Measurements from ENCODE around the gene RANBP3L.
"Not testable (repeated sequence)": the region's sequence is repeated elsewhere in the genome, so short reads cannot be mapped to it uniquely, and the experiment has no call there.

Gene RANBP3L

GRCh38 chr5:36285837-36286615 is 15.7 kb downstream of the RANBP3L start:
- no peak for DNase-seq

GRCh38 chr5:36283775-36284174 is 17.9 kb downstream of the RANBP3L start:
- not testable (repeated sequence) for DNase-seq

- DNase-seq, result no peak
Observed at GRCh38 chr5:36281626-36282025, 20.1 kb downstream of the RANBP3L start.

GRCh38 chr5:36279054-36279698 is 22.5 kb downstream of the RANBP3L start:
- no peak for DNase-seq

GRCh38 chr5:36277521-36278176 is 24.1 kb downstream of the RANBP3L start:
- DNase-seq, result no peak

GRCh38 chr5:36276864-36277263 is 24.8 kb downstream of the RANBP3L start:
- DNase-seq, result peak in 33 of 56 donors; percentile 3 to 71 (median 20)

- no peak for DNase-seq
Observed at GRCh38 chr5:36273809-36274526, 27.7 kb downstream of the RANBP3L start.

GRCh38 chr5:36272136-36272690 is 29.5 kb downstream of the RANBP3L start:
- DNase-seq, result no peak

GRCh38 chr5:36270876-36271575 is 30.7 kb downstream of the RANBP3L start:
- DNase-seq, result no peak

- no peak for DNase-seq
Observed at GRCh38 chr5:36270175-36270574, 31.5 kb downstream of the RANBP3L start.

- DNase-seq, result no peak
Observed at GRCh38 chr5:36269478-36269877, 32.2 kb downstream of the RANBP3L start.

GRCh38 chr5:36267905-36268304 is 33.8 kb downstream of the RANBP3L start:
- no peak for DNase-seq

- DNase-seq, result no peak
Observed at GRCh38 chr5:36264202-36264760, 37.4 kb downstream of the RANBP3L start.

GRCh38 chr5:36261186-36261585 is 40.5 kb downstream of the RANBP3L start:
- DNase-seq, result no peak

- DNase-seq, result no peak
Observed at GRCh38 chr5:36253575-36253974, 48.1 kb downstream of the RANBP3L start.

- DNase-seq, result peak in 8 of 56 donors; percentile 3 to 54 (median 12)
Observed at GRCh38 chr5:36252722-36253365, 48.9 kb downstream of the RANBP3L start.

GRCh38 chr5:36251218-36251617 is 50.5 kb downstream of the RANBP3L start:
- no peak for DNase-seq

GRCh38 chr5:36250427-36250826 is 51.3 kb downstream of the RANBP3L start:
- DNase-seq, result no peak

GRCh38 chr5:36246036-36246800 is 55.5 kb downstream of the RANBP3L start:
- DNase-seq, result no peak
